Activated B cell treated with CpG ODN at 0.5 μM for 24 hours (primary cell): ENCODE measurements around the gene MYO5C. TPM values are rescaled to one million over a fixed set of nuclear protein-coding genes. Genes with fewer than 3 reads are reported as not detected.

Experiments used
- ATAC-seq: fragments of 200-7000 bp; cut with Tn5 transposase; one replicate; pipeline ENCODE4 v1.10.0; 2021; ENCODE audit warnings: low read depth, mild to moderate bottlenecking, moderate library complexity
- CTCF ChIA-PET: fragments of 350-600 bp; sonication (Branson Sonifier 250); formaldehyde crosslinking; loops from one replicate; lab custom pipeline; 2021; ENCODE audit warnings: antibody characterized with exemption; lab: Charles Lee
- POLR2A ChIA-PET: fragments of 350-600 bp; sonication (Branson Sonifier 250); formaldehyde crosslinking; loops from one replicate; lab custom pipeline; 2021; ENCODE audit warnings: antibody characterized with exemption; lab: Charles Lee
- DNase-seq: peaks from one replicate; pipeline ENCODE4 v3.0.0; 2022
- H3K27ac Mint-ChIP-seq: one replicate; pipeline ENCODE4 v1.8.0; 2020; ENCODE audit warnings: mixed read lengths
- H3K27me3 Mint-ChIP-seq: one replicate; pipeline ENCODE4 v1.8.0; 2021; ENCODE audit warnings: mixed read lengths
- H3K36me3 Mint-ChIP-seq: one replicate; pipeline ENCODE4 v1.8.0; 2021; ENCODE audit warnings: low read depth, mixed read lengths
- H3K4me1 Mint-ChIP-seq: one replicate; pipeline ENCODE4 v1.8.0; 2021; ENCODE audit warnings: mixed read lengths
- H3K4me3 Mint-ChIP-seq: one replicate; pipeline ENCODE4 v1.8.0; 2020; ENCODE audit warnings: mild to moderate bottlenecking, mixed read lengths
- H3K9me3 Mint-ChIP-seq: one replicate; pipeline ENCODE4 v1.8.0; 2020; ENCODE audit warnings: mixed read lengths
- CTCF ChIP-seq: fragments of 200-600 bp; IDR thresholded peaks from one replicate; pipeline ENCODE4 v1.8.0; 2022; ENCODE audit warnings: antibody characterized with exemption, mild to moderate bottlenecking
- intact Hi-C: fragments of 100-400 bp; cut with micrococcal nuclease; formaldehyde crosslinking; loops from one replicate; pipeline ENCODE4 v1.15.1; 2024
- total RNA-seq: library from RNA; stranded (reverse); gene quantifications from 2 replicates; pipeline ENCODE4 v1.2.3, GENCODE V29; 2022

Gene MYO5C
- total RNA-seq, 1 donor from 2014 or later, result 3.3 TPM

GRCh38 chr15:52230073-52230472 is 65.5 kb downstream of the MYO5C start:
- POLR2A ChIA-PET, result interaction anchor here (0.7 to 14.3 kb wide), 5 partner anchors 9 to 506 kb away, joined by 3 to 297 read pairs (median 11); no protein-coding TSS in a partner anchor

DNA sequence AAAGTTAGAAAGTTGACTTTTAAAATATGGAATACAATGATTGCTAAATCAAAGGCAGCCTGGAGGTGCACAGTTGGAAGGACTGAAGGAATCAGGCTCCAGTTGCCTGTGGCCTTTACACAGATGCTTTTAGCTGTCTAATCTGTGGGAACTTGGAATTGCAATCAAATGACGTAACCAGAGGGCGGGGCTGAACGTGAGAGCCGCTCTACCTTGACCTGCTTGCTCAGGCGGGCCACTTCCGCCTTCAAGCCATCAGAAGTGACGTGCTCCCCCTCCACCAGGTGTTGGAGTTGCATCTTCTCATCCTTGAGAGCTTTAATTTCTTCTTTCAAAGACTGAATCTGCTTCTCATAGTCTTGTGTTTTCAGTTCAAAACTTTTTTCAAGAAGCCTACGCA is 66.7 kb downstream of the MYO5C start:
- Mint-ChIP-seq H3K4me3 (peak overlapping the region; percentile 19), H3K4me1 (peaks cover 81% of the 10 kb centered on the region), H3K27ac (peak overlapping the region; percentile 97), H3K9me3 (no peaks in the 10 kb centered on the region), H3K36me3 (no peaks in the 10 kb centered on the region), H3K27me3 (no peaks in the 10 kb centered on the region)
- peak; percentile 67 for DNase-seq
- intact Hi-C loops, result loop anchor here (1.0 to 5.0 kb wide), 3 partner anchors 8 to 492 kb away; partner anchors contain the start of gene LYSMD2
- TF ChIP-seq CTCF, result no peak
- peak; percentile 62 for ATAC-seq
- ChIA-PET POLR2A (interaction anchor here (0.6 to 14.3 kb wide), 5 partner anchors 8 to 1571 kb away, joined by 3 to 297 read pairs (median 8); no protein-coding TSS in a partner anchor), CTCF (interaction anchor here (1.4 to 6.2 kb wide), 6 partner anchors 12 to 150 kb away, joined by 4 to 66 read pairs (median 16); no protein-coding TSS in a partner anchor)

More at GRCh38 chr15:52230073-52230472, 65.5 kb downstream of the MYO5C start:
- intact Hi-C loops, result no loop called here
- no peaks in the 10 kb centered on the region for H3K9me3 Mint-ChIP-seq
- peak overlapping the region; percentile 97 for H3K27ac Mint-ChIP-seq
- CTCF ChIA-PET, result interaction anchor here (1.4 to 6.2 kb wide), 3 partner anchors 27 to 51 kb away, joined by 4 to 66 read pairs (median 12); no protein-coding TSS in a partner anchor
- H3K4me3 Mint-ChIP-seq, result no peak overlapping the region
- H3K27me3 Mint-ChIP-seq, result no peaks in the 10 kb centered on the region
- no peak for TF ChIP-seq CTCF
- DNase-seq (no peak), ATAC-seq (no peak)
- no peaks in the 10 kb centered on the region for H3K36me3 Mint-ChIP-seq
- peaks cover 82% of the 10 kb centered on the region for H3K4me1 Mint-ChIP-seq

DNA sequence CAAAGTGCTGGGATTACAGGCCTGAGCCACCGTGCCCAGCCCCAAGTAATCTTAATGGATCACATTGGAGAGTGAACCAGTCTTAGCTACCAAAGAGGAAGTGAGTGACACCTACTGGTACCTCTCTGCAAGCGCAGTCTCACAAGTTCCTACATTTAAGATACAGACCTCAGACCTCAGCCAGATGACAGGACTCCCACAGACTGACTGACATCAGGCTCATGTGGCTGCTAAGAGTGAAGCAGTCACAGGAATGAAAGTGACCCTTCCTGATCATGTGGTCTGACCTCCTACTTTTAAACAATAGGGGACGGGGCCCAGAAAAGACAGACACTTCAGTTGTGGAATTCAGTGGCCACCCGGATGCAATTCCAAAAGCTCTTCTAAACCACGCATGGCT is 68.1 kb downstream of the MYO5C start:
- POLR2A ChIA-PET, result interaction anchor here (0.5 to 14.3 kb wide), 11 partner anchors 8 to 1764 kb away, joined by 3 to 297 read pairs (median 6); partner anchors contain the start of gene LEO1
- H3K36me3 Mint-ChIP-seq, result no peaks in the 10 kb centered on the region
- no peak for TF ChIP-seq CTCF
- H3K27ac Mint-ChIP-seq, result peak overlapping the region; percentile 93
- H3K27me3 Mint-ChIP-seq, result no peaks in the 10 kb centered on the region
- DNase-seq (peak; percentile 40), ATAC-seq (peak; percentile 78)
- no peaks in the 10 kb centered on the region for H3K9me3 Mint-ChIP-seq
- peaks cover 84% of the 10 kb centered on the region for H3K4me1 Mint-ChIP-seq
- CTCF ChIA-PET, result interaction anchor here (0.7 to 6.2 kb wide), 24 partner anchors 9 to 451 kb away, joined by 3 to 66 read pairs (median 5); no protein-coding TSS in a partner anchor
- H3K4me3 Mint-ChIP-seq, result no peak overlapping the region
- intact Hi-C loops, result loop anchor here (1.0 to 5.0 kb wide), 11 partner anchors 8 to 490 kb away; partner anchors contain the start of gene LYSMD2

DNA sequence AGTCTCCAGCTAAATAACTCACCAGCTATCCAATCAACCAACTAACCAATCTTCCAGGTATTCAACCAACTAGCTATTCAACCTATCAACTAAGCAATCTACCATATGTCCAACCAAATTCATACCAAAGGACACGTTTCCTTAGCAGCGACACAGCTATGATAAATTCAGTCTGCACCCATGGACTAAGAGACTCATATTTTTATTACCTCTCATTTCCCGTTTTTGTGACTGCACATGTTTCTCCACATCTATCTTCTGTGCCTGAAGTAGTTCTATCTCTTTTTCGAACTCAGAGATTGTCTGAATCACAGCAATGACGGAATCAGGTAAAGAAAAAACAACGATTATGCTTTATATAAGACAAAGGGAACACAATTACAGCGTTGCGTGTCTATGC is 70.4 kb downstream of the MYO5C start:
- ATAC-seq (no peak), DNase-seq (no peak)
- Mint-ChIP-seq H3K27me3 (no peaks in the 10 kb centered on the region), H3K27ac (peak overlapping the region; percentile 81), H3K4me3 (peak overlapping the region; percentile 21), H3K4me1 (peaks cover 81% of the 10 kb centered on the region), H3K9me3 (no peaks in the 10 kb centered on the region), H3K36me3 (peaks cover 4% of the 10 kb centered on the region)
- intact Hi-C loops, result loop anchor here (5.0 kb wide), 1 partner anchor 488 kb away; the partner anchor contains the start of gene LYSMD2
- POLR2A ChIA-PET, result interaction anchor here (1.6 to 14.3 kb wide), 3 partner anchors 9 to 46 kb away, joined by 3 to 198 read pairs (median 119); no protein-coding TSS in a partner anchor
- CTCF ChIA-PET, result interaction anchor here (0.8 to 6.2 kb wide), 11 partner anchors 10 to 510 kb away, joined by 3 to 66 read pairs (median 3); no protein-coding TSS in a partner anchor
- TF ChIP-seq CTCF, result no peak

- intact Hi-C loops, result no loop called here
- no peak for ATAC-seq
- TF ChIP-seq CTCF, result no peak
- Mint-ChIP-seq H3K27me3 (no peaks in the 10 kb centered on the region), H3K27ac (peak overlapping the region; percentile 81), H3K4me3 (no peak overlapping the region), H3K9me3 (no peaks in the 10 kb centered on the region), H3K4me1 (peaks cover 78% of the 10 kb centered on the region), H3K36me3 (peaks cover 4% of the 10 kb centered on the region)
- POLR2A ChIA-PET, result interaction anchor here (0.7 to 14.3 kb wide), 3 partner anchors 10 to 45 kb away, joined by 3 to 198 read pairs (median 119); no protein-coding TSS in a partner anchor
- CTCF ChIA-PET, result interaction anchor here (1.4 to 4.3 kb wide), 6 partner anchors 11 to 511 kb away, joined by 3 to 12 read pairs (median 6); no protein-coding TSS in a partner anchor
- DNase-seq, result no peak
Observed at GRCh38 chr15:52224211-52224610, 71.4 kb downstream of the MYO5C start.
